ENCODE results near the gene MICAL2. TPM values are rescaled to one million over a fixed set of nuclear protein-coding genes. Genes with fewer than 3 reads are reported as not detected.

The MICAL2 gene
- total RNA-seq, 2 experiments from 2014 or later, result not detected

- H3K9me3 ChIP-seq (ENCODE audit: low read length), result no peaks in the 10 kb centered on the region
- no peak for DNase-seq (ENCODE audit: low spot score)
- no peak overlapping the region for H2AFZ ChIP-seq (ENCODE audit: low read length)
- H3K4me2 ChIP-seq (ENCODE audit: low read length), result no peak overlapping the region
- no peak overlapping the region for H3K4me3 ChIP-seq (ENCODE audit: low read depth, low read length, poor library complexity, severe bottlenecking)
- no peaks in the 10 kb centered on the region for H4K20me1 ChIP-seq (ENCODE audit: insufficient read depth, low read length)
- no TSS peak for BruUV-seq (replicated peaks)
- intact Hi-C loops (cut with micrococcal nuclease; ENCODE audit: unreplicated experiment), result no loop called here
- ChIA-PET CTCF (ENCODE audit: unreplicated experiment) (no interaction called here), POLR2A (interaction anchor here (0.6 kb wide), 1 partner anchor 39 kb away, joined by 3 read pairs; no protein-coding TSS in a partner anchor)
- TF ChIP-seq EZH2phosphoT487 (IDR thresholded peaks at IDR 0.05; ENCODE audit: borderline replicate concordance, low read depth, low read length) (no peak), CTCF (conservative IDR thresholded peaks at IDR 0.05; ENCODE audit: low read length) (no peak)
- H3K4me1 ChIP-seq (ENCODE audit: insufficient read depth, low read length, poor library complexity, severe bottlenecking), result no peaks in the 10 kb centered on the region
- no peaks in the 10 kb centered on the region for H3K79me2 ChIP-seq (ENCODE audit: insufficient read depth, low read depth, low read length)
- no peaks in the 10 kb centered on the region for H3K9me2 ChIP-seq (ENCODE audit: insufficient read depth, low read length)
- no peaks in the 10 kb centered on the region for H3K36me3 ChIP-seq (ENCODE audit: insufficient read depth, low read length)
- no peak overlapping the region for H3K27ac ChIP-seq (ENCODE audit: low read depth, low read length, poor library complexity, severe bottlenecking)
Observed at GRCh38 chr11:12207384-12208150, 97.2 kb downstream of the MICAL2 start.

GRCh38 chr11:12209096-12209495 is 98.7 kb downstream of the MICAL2 start:
- ChIA-PET POLR2A (no interaction called here), CTCF (ENCODE audit: unreplicated experiment) (no interaction called here)
- H2AFZ ChIP-seq (ENCODE audit: low read length), result no peak overlapping the region
- intact Hi-C loops (cut with micrococcal nuclease; ENCODE audit: unreplicated experiment), result no loop called here
- no peaks in the 10 kb centered on the region for H3K4me1 ChIP-seq (ENCODE audit: insufficient read depth, low read length, poor library complexity, severe bottlenecking)
- H3K27ac ChIP-seq (ENCODE audit: low read depth, low read length, poor library complexity, severe bottlenecking), result no peak overlapping the region
- no peaks in the 10 kb centered on the region for H4K20me1 ChIP-seq (ENCODE audit: insufficient read depth, low read length)
- no peak overlapping the region for H3K4me3 ChIP-seq (ENCODE audit: low read depth, low read length, poor library complexity, severe bottlenecking)
- H3K79me2 ChIP-seq (ENCODE audit: insufficient read depth, low read depth, low read length), result no peaks in the 10 kb centered on the region
- no peaks in the 10 kb centered on the region for H3K9me2 ChIP-seq (ENCODE audit: insufficient read depth, low read length)
- TF ChIP-seq EZH2phosphoT487 (IDR thresholded peaks at IDR 0.05; ENCODE audit: borderline replicate concordance, low read depth, low read length) (no peak), CTCF (conservative IDR thresholded peaks at IDR 0.05; ENCODE audit: low read length) (no peak)
- no peak for DNase-seq (ENCODE audit: low spot score)
- no peaks in the 10 kb centered on the region for H3K36me3 ChIP-seq (ENCODE audit: insufficient read depth, low read length)
- no TSS peak for BruUV-seq (replicated peaks)
- H3K4me2 ChIP-seq (ENCODE audit: low read length), result no peak overlapping the region
- H3K9me3 ChIP-seq (ENCODE audit: low read length), result no peaks in the 10 kb centered on the region

- Histone ChIP-seq H3K4me1 (ENCODE audit: insufficient read depth, low read length, poor library complexity, severe bottlenecking) (no peaks in the 10 kb centered on the region), H2AFZ (ENCODE audit: low read length) (no peak overlapping the region), H3K9me3 (ENCODE audit: low read length) (no peaks in the 10 kb centered on the region), H3K36me3 (ENCODE audit: insufficient read depth, low read length) (no peaks in the 10 kb centered on the region), H3K4me2 (ENCODE audit: low read length) (no peak overlapping the region), H4K20me1 (ENCODE audit: insufficient read depth, low read length) (no peaks in the 10 kb centered on the region), H3K4me3 (ENCODE audit: low read depth, low read length, poor library complexity, severe bottlenecking) (no peak overlapping the region), H3K27ac (ENCODE audit: low read depth, low read length, poor library complexity, severe bottlenecking) (no peak overlapping the region), H3K9me2 (ENCODE audit: insufficient read depth, low read length) (no peaks in the 10 kb centered on the region), H3K79me2 (ENCODE audit: insufficient read depth, low read depth, low read length) (no peaks in the 10 kb centered on the region)
- DNase-seq (ENCODE audit: low spot score), result no peak
- intact Hi-C loops (cut with micrococcal nuclease; ENCODE audit: unreplicated experiment), result no loop called here
- no TSS peak for BruUV-seq (replicated peaks)
- ChIA-PET CTCF (ENCODE audit: unreplicated experiment) (no interaction called here), POLR2A (interaction anchor here (0.7 kb wide), 1 partner anchor 1143 kb away, joined by 3 read pairs; no protein-coding TSS in a partner anchor)
- no peak for TF ChIP-seq CTCF (conservative IDR thresholded peaks at IDR 0.05; ENCODE audit: low read length)
- TF ChIP-seq EZH2phosphoT487 (IDR thresholded peaks at IDR 0.05; ENCODE audit: borderline replicate concordance, low read depth, low read length), result no peak
Observed at GRCh38 chr11:12210200-12210599, 99.8 kb downstream of the MICAL2 start.

Measured in OCI-LY7 (cell line).